Tibial nerve (tissue), 4 donors: Measurements from ENCODE around the gene IL21R.

Experiments
- CTCF ChIP-seq, 5 experiments: fragments of 200-600 bp in 3 of 5; fragments of 450-650 bp in 2 of 5; sonication (generic) in 3 of 5; IDR thresholded peaks; one replicate each; pipeline ENCODE4 v1.5.1; 2016 to 2019; ENCODE audit warnings: antibody characterized with exemption in 5 of 5, mild to moderate bottlenecking in 3 of 5, moderate library complexity in 2 of 5
- EP300 ChIP-seq, 2 donors: sonication (generic); formaldehyde crosslinking; IDR thresholded peaks; one replicate each; pipeline ENCODE4 v1.6.1; 2017; ENCODE audit warnings: antibody characterized with exemption in 2 of 2, mild to moderate bottlenecking in 1 of 2
- POLR2A ChIP-seq, 2 donors: fragments of 450-650 bp; IDR thresholded peaks; one replicate each; pipeline ENCODE4 v1.6.1; 2017; ENCODE audit warnings: antibody characterized with exemption in 2 of 2, mild to moderate bottlenecking in 2 of 2, moderate library complexity in 2 of 2

GRCh38 chr16:27460213-27460612 lies 58.2 kb downstream of the IL21R start:
- TF ChIP-seq CTCF (IDR thresholded peaks at IDR 0.05) (no peak), POLR2A (IDR thresholded peaks at IDR 0.05) (no peak), EP300 (IDR thresholded peaks at IDR 0.05) (no peak)
